Activated T-cell treated with anti-CD3 and anti-CD28 coated beads, Interleukin-2, amount 50 U/mL, for 24 hours (primary cell): Measurements from ENCODE around the gene LEO1.
"Not testable (repeated sequence)": the region's sequence is repeated elsewhere in the genome, so short reads cannot be mapped to it uniquely, and the experiment has no call there.

ENCODE experiments used
- DNase-seq: peaks from one replicate; pipeline ENCODE4 v3.0.0-alpha.2; 2020
- H3K27ac Mint-ChIP-seq: 2 replicates; pipeline ENCODE4 v1.8.0; 2020; ENCODE audit warnings: mild to moderate bottlenecking, mixed read lengths
- H3K27me3 Mint-ChIP-seq: 2 replicates; pipeline ENCODE4 v1.8.0; 2020; ENCODE audit warnings: mixed read lengths
- H3K36me3 Mint-ChIP-seq: 2 replicates; pipeline ENCODE4 v1.8.0; 2020; ENCODE audit warnings: low read depth, mixed read lengths
- H3K4me1 Mint-ChIP-seq: 2 replicates; pipeline ENCODE4 v1.8.0; 2020; ENCODE audit warnings: low read depth, mixed read lengths
- H3K4me3 Mint-ChIP-seq: 2 replicates; pipeline ENCODE4 v1.8.0; 2020; ENCODE audit warnings: mild to moderate bottlenecking, moderate library complexity, mixed read lengths
- H3K9me3 Mint-ChIP-seq: 2 replicates; pipeline ENCODE4 v1.8.0; 2020; ENCODE audit warnings: mixed read lengths

LEO1 gene

DNA sequence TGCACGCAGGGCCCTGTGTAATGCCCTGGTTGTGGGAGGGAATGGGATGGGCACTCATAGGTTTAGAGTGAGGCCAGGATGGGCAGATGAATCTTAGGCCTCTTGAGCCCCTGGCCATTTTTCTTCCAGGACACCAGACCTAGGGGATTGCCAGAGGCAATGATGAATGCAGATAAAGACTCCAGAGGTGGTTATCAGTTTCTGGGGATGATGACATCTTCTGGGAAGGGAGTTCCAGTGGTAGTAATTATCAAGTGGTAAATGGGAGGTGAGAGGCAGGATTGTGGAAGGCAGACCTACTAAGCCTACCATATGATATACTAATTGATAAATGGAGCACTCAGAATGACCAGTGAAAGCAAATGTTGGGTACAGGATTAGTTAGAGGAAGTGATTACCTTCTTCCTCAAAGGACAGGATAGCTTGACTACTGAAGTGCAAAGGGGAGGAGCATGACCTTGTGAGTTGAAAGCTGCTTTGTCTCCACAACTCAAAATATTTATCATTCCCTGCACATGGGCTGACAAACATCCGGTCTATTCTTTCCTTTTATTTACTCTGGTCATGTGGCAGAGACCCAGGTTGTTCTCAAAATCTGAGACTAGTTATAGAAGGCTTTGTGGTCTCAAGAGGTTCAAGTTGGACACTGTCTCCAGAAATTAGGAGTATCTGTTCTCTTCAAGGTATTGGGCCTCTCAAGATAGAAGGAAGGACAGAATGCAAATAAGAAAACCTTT is 37.3 kb upstream of the LEO1 start:
- Mint-ChIP-seq H3K27ac (peak overlapping the region; percentile 89), H3K27me3 (no peaks in the 10 kb centered on the region), H3K4me3 (no peak overlapping the region), H3K9me3 (no peaks in the 10 kb centered on the region), H3K36me3 (no peaks in the 10 kb centered on the region), H3K4me1 (peaks cover 89% of the 10 kb centered on the region)
- DNase-seq: no peak

DNA sequence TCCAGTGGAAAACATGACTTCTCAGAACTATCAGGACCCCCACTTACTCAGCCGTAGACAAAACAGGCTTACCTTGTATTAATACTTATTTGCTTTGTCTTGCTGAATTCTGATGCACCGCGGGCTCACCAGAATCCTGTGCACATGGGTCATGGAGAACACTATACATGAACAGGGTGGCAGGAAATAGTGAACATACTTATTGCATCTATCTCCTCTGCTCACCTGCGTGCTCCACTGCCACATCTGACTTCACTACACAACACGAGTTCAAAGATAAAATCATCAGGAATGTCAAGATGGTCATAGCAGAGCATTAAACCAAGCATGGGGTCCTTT is 36.8 kb upstream of the LEO1 start:
- H3K36me3 Mint-ChIP-seq: no peaks in the 10 kb centered on the region
- peak overlapping the region; percentile 89 for H3K27ac Mint-ChIP-seq
- no peaks in the 10 kb centered on the region for H3K9me3 Mint-ChIP-seq
- no peaks in the 10 kb centered on the region for H3K27me3 Mint-ChIP-seq
- H3K4me1 Mint-ChIP-seq: peaks cover 87% of the 10 kb centered on the region
- H3K4me3 Mint-ChIP-seq: no peak overlapping the region
- no peak for DNase-seq

DNA sequence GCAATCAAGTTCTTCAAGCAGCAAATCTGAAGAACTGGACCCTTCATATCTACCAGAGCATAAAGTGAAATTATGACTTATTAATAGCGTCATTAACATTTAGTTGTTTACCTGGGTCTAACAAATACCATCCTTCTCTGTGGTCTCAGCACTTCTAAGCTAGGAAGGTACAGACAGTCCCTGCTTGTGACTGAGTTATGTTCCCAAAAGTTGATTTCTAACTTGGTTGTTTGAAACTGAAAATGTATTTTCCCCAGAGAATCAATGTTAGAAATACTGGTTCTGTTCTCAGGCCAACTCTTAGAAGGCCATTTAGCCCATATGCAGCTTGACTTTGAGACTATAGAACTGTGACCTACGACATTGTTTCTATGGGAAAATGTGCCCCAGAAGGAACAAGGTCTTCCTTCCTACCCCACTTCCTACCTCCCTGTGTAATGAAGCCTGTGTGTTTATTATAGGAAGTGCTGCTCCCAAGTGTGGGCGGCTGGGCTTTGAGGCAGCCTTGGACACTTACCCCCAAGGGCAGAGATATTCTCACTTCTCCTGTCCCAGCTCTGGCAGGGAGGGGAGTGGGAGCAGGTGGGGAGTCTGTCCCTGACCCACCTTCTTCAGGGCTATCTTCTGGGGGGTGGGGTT is 35.2 kb upstream of the LEO1 start:
- Mint-ChIP-seq H3K4me3 (peak overlapping the region; percentile 12), H3K27ac (peak overlapping the region; percentile 96), H3K36me3 (no peaks in the 10 kb centered on the region), H3K9me3 (peaks cover 2% of the 10 kb centered on the region), H3K27me3 (no peaks in the 10 kb centered on the region), H3K4me1 (peaks cover 82% of the 10 kb centered on the region)
- no peak for DNase-seq

DNA sequence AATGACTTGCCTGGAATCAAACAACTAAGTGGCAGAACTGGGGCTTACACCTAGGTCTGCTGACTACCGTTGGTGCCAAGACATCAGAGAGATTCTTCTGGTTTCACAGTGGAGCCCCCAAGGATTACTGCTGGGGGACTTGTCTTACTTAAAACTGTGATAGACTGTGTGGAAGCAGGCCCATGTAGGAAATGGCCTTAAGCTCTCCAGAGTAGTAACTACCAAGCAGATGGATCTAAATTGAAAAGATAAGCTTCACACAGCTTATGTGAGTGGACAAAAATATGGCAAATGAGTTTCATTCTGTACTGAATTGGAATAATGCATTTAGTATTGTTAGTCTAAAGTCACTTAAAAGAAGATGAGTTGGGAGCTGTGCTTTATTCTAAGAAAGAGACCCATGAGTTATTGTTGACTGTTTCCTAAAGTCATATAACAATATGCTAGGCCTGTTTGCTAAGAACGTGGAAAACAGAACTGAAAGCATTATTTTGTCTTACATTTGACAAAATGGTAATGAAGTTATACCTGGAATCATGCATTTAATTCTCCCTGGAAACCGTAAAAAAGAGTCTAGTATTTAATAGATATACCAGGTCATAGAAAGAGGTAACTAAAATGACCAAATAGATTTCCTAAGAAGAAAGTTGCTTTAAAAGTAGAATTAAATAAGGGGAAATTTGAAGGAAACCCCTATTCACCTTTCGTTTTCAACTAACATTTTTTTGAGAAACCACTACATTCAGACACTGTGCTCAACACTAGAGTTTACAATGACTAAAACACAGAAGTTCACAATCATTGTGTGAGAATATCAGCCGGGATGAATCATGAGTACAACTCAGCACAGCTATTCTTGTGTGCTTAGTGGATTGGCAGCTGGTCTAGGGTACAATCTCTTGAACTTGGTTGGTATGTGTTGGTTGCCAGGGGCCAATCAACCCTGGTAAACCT is 34.4 kb upstream of the LEO1 start:
- H3K4me1 Mint-ChIP-seq: peaks cover 74% of the 10 kb centered on the region

DNA sequence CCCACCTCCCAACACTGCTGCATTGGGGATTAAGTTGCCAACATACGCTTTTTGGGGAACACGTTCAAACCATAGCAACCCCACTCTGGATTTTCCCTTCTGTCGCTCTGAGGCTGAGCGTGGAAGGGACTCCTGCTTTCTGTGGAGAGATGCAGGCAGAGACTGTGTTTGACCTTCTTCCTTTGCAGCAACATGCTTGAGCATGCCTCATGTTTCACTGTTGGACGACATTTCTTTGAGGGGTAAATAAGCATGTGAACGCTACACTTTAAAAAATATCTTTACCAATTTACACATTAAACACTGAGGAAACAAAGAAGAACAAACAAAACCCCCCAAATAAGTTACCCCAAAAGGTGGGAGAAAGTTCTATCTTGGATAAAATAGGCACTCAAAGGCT is 33.2 kb upstream of the LEO1 start:
- Mint-ChIP-seq H3K27ac (peak overlapping the region; percentile 96), H3K4me1 (peaks cover 63% of the 10 kb centered on the region), H3K27me3 (no peaks in the 10 kb centered on the region), H3K4me3 (no peak overlapping the region), H3K36me3 (no peaks in the 10 kb centered on the region), H3K9me3 (peaks cover 2% of the 10 kb centered on the region)
- no peak for DNase-seq

More for the DNA sequence above, 34.4 kb upstream of the LEO1 start:
- Mint-ChIP-seq H3K4me3 (peak overlapping the region; percentile 49), H3K27ac (peak overlapping the region; percentile 96), H3K27me3 (no peaks in the 10 kb centered on the region), H3K36me3 (no peaks in the 10 kb centered on the region), H3K9me3 (peaks cover 2% of the 10 kb centered on the region)
- no peak for DNase-seq

DNA sequence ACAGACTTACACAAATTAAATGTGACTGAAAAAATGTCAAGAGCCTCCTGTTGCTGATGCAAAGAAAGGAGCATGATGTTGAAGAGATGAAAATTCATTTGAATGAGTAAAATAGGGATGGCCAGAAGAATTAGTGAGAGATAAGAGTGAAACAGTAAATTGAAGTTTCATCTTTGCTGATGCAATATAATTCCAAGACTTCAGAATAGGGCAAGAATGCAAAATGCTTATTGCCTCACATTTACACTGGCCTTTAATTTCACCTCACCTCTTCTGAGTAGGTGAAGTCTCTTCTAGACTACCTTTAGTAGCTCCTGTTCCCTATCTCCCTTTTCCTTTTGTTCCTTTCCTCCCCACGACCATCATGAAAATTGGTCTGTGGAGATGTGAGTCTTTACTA is 32.1 kb upstream of the LEO1 start:
- H3K27me3 Mint-ChIP-seq: no peaks in the 10 kb centered on the region
- H3K4me3 Mint-ChIP-seq: no peak overlapping the region
- no peak overlapping the region for H3K27ac Mint-ChIP-seq
- no peak for DNase-seq
- peaks cover 56% of the 10 kb centered on the region for H3K4me1 Mint-ChIP-seq
- H3K36me3 Mint-ChIP-seq: no peaks in the 10 kb centered on the region
- H3K9me3 Mint-ChIP-seq: peaks cover 2% of the 10 kb centered on the region

DNA sequence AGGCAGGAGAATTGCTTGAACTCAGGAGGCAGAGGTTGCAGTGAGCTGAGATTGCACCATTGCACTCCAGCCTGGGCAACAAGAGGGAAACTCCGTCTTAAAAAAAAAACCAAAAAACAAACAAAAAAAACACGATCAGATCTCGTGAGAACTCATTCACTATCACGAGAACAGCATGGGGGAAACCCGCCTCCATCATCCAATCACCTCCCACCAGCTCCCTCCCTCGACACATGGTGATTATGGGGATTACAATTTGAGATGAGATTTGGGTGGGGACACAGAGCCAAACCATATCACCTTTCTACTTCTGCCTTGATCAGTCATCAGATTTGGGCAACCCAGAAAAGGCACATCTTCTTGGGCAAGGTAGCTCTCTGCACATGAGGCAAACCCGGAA is 31.5 kb upstream of the LEO1 start:
- not testable (repeated sequence) for H3K27ac Mint-ChIP-seq, H3K36me3 Mint-ChIP-seq, H3K27me3 Mint-ChIP-seq

DNA sequence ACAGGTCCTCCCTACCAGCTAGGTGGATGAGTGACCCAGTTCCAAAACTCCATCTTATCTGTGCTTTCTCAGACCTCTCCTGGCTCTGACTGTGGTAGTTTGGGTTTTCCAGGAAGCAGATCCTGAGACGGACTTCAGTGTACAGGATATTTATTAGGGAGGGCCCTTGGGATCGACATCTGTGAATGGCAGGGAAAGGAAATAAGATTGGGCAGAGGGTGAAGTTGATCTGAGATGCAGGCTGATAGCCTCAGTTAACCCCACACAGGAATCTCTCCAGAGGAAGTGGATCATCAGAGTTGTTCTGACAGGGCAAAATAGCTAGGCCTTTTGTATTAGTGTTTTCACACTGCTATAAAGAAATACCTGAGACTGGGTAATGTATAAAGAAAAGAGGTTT is 30.8 kb upstream of the LEO1 start:
- no peak overlapping the region for H3K4me3 Mint-ChIP-seq
- peak overlapping the region; percentile 9 for H3K27ac Mint-ChIP-seq
- peaks cover 45% of the 10 kb centered on the region for H3K4me1 Mint-ChIP-seq
- H3K9me3 Mint-ChIP-seq: peaks cover 2% of the 10 kb centered on the region
- H3K36me3 Mint-ChIP-seq: no peaks in the 10 kb centered on the region
- no peak for DNase-seq
- no peaks in the 10 kb centered on the region for H3K27me3 Mint-ChIP-seq

More for the DNA sequence above, 31.5 kb upstream of the LEO1 start:
- peaks cover 50% of the 10 kb centered on the region for H3K4me1 Mint-ChIP-seq
- H3K9me3 Mint-ChIP-seq, H3K4me3 Mint-ChIP-seq, DNase-seq: not testable (repeated sequence)

DNA sequence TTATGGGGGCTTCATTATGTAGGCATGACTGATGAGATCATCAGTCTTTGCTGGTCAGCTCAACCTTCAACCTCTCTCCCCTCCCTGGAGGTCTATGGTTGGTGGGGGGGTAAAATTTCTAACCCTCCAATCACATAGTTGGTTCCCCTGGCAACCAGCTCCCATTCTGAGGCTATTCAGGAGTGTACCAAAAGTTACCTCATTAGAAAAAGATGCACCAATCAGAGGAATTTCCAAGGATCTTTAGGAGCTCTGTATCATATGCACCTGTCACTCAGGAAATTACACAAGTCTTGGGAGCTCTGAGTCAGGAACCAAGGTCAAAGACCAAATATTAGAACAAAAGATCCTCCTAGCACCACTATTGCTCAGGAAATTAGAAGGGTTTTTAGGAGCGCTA is 21.4 kb upstream of the LEO1 start:
- Mint-ChIP-seq H3K4me3 (no peak overlapping the region), H3K27ac (no peak overlapping the region), H3K27me3 (no peaks in the 10 kb centered on the region), H3K36me3 (no peaks in the 10 kb centered on the region), H3K9me3 (no peaks in the 10 kb centered on the region), H3K4me1 (no peaks in the 10 kb centered on the region)
- DNase-seq: no peak

DNA sequence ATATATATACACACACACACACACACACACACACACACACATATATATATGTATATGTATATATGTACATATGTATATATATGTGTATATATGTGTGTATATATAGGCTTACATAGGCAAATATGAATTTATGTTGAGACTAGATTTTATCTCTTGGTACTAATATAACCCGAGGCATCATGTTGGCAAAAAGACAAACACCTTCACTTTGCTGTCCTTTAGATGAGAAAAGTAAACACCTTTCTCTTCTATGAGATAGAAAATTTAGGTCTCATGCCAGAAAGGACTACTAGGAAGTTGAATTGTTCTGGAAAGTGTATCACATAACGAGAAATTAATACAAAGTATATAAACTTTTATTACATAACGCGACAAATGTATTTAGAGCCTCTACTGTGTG is 19.6 kb upstream of the LEO1 start:
- no peak for DNase-seq
- no peaks in the 10 kb centered on the region for H3K4me1 Mint-ChIP-seq
- no peaks in the 10 kb centered on the region for H3K27me3 Mint-ChIP-seq
- H3K36me3 Mint-ChIP-seq: no peaks in the 10 kb centered on the region
- H3K4me3 Mint-ChIP-seq: no peak overlapping the region
- H3K27ac Mint-ChIP-seq: no peak overlapping the region
- no peaks in the 10 kb centered on the region for H3K9me3 Mint-ChIP-seq

DNA sequence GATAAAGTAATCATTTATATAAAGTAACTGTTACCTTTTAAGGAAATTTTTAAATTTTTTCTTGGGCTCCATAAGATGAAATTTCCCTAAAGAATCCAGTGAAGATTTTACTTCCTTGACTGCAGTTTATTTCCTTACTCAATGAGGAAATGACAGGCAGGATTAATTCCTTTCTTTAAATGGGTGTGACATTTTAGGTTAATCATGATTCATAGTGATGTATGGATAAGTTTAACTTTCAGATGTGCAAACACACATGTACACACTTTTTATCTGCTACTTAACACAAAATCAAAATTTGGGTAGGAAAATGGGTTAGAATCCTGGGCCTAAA is 11.2 kb upstream of the LEO1 start:
- Mint-ChIP-seq H3K27ac (peak overlapping the region; percentile 40), H3K9me3 (no peaks in the 10 kb centered on the region), H3K36me3 (no peaks in the 10 kb centered on the region), H3K27me3 (no peaks in the 10 kb centered on the region), H3K4me1 (peaks cover 15% of the 10 kb centered on the region), H3K4me3 (no peak overlapping the region)
- DNase-seq: no peak

DNA sequence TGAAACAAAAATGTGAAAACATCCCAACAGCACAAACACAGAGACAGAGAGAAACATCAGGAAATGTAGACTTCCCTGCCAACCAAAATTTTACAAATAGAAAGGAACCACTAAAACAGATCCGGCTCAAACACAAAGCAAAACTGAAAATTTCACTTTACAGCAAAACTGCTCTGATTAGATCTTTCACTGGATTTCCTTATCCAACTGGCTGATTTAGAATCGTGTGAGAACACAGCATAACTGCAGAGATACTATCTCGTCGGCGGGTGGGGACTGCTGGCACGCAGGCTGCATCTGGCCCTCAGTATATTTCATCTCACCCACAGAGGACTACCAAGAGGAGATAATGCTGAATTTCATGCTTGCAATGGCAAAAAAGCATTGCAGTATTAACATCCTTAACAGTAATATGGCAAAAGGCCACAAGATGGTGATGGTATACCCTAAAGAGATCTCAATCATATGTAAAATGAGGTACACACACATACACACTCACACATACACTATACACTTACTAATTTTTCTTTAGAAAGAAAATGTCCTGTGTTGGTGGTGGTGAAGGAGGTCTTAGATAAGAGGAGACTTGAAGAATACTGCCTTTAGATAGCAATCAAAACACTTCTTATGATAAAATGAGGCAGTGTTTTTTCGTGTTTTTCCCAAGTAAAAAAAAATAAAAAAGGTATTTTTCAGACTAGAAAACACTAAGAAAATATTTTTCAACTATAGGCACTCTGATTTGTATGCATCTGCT is 10.6 kb upstream of the LEO1 start:
- Mint-ChIP-seq H3K27ac (peak overlapping the region; percentile 89), H3K4me3 (peak overlapping the region; percentile 56), H3K4me1 (peaks cover 15% of the 10 kb centered on the region), H3K36me3 (no peaks in the 10 kb centered on the region), H3K27me3 (no peaks in the 10 kb centered on the region), H3K9me3 (no peaks in the 10 kb centered on the region)
- DNase-seq: peak; percentile 55

DNA sequence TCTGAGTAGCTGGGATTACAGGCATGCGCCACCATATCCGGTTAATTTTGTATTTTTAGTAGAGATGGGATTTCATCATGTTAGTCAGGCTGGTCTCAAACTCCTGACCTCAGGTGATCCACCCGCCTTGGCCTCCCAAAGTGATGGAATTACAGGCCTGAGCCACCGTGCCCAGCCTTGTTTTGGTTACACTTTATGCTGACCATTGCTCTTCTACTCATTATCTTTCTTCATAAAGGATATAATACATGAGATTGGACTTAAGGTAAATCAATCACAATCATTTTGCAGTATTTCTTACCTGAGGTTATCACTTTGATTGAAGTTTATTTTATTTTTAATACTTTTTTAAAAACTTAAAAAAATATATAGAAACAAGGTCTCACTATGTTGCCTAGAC is 2.2 kb upstream of the LEO1 start:
- Mint-ChIP-seq H3K4me1 (peaks cover 26% of the 10 kb centered on the region), H3K27ac (no peak overlapping the region), H3K9me3 (no peaks in the 10 kb centered on the region), H3K27me3 (peaks cover 2% of the 10 kb centered on the region), H3K36me3 (peaks cover 20% of the 10 kb centered on the region), H3K4me3 (no peak overlapping the region)
- no peak for DNase-seq

DNA sequence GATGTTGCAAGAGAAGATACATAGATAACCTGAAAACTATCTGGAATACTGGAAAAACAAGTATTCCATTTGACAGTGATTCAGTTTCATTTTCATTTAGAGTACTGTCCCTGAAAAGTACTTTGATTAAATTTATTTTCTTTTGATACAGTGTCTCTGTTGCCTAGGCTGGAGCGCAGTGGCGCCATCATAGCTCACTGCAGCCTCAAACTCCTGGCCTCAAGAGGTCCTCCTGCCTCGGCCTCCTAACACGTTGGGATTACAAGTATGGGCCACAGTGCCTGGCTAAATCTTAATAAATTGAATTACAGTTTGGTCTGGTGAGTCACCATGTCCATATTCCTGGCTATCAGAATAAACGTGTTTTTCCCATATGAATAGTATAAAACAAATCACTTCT is 1.6 kb upstream of the LEO1 start:
- Mint-ChIP-seq H3K27me3 (peaks cover 2% of the 10 kb centered on the region), H3K4me1 (peaks cover 26% of the 10 kb centered on the region), H3K9me3 (no peaks in the 10 kb centered on the region), H3K36me3 (peaks cover 22% of the 10 kb centered on the region), H3K27ac (peak overlapping the region; percentile 14), H3K4me3 (peak overlapping the region; percentile 38)
- no peak for DNase-seq
